HAP-1 (cell line): ENCODE data around the gene NSUN7.
"Not testable (repeated sequence)": the region's sequence is repeated elsewhere in the genome, so short reads cannot be mapped to it uniquely, and the experiment has no call there.

Experiments
- DNase-seq, 2 experiments: peaks; one replicate each; pipeline ENCODE4 v3.0.0-alpha.2; 2016 to 2020; ENCODE audit warnings: low spot score in 2 of 2
- H3K27me3 ChIP-seq: fragments of 250-450 bp; sonication (Bioruptor Pico); 2 replicates; pipeline ENCODE4 v1.5.1; 2020; ENCODE audit warnings: low read depth, mild to moderate bottlenecking, moderate library complexity
- H3K36me3 ChIP-seq: fragments of 250-450 bp; sonication (Bioruptor Pico); replicated peaks from 2 replicates; pipeline ENCODE4 v1.5.1; 2020; ENCODE audit warnings: mild to moderate bottlenecking
- H3K4me1 ChIP-seq: fragments of 250-450 bp; sonication (Bioruptor Pico); 2 replicates; pipeline ENCODE4 v1.5.1; 2020; ENCODE audit warnings: mild to moderate bottlenecking
- H3K4me3 ChIP-seq: fragments of 250-450 bp; sonication (Bioruptor Pico); 2 replicates; pipeline ENCODE4 v1.5.1; 2020; ENCODE audit warnings: mild to moderate bottlenecking, moderate library complexity
- H3K9me3 ChIP-seq: fragments of 250-450 bp; sonication (Bioruptor Pico); 2 replicates; pipeline ENCODE4 v1.5.1; 2020; ENCODE audit warnings: mild to moderate bottlenecking, moderate library complexity
- in situ Hi-C: fragments of 300-500 bp; cut with MboI; formaldehyde crosslinking; loops from 3 replicates; pipeline ENCODE4 v1.14.3; 2020; ENCODE audit warnings: low sequenced_read_pairs, inconsistent platforms, mixed read lengths

Gene NSUN7

DNA sequence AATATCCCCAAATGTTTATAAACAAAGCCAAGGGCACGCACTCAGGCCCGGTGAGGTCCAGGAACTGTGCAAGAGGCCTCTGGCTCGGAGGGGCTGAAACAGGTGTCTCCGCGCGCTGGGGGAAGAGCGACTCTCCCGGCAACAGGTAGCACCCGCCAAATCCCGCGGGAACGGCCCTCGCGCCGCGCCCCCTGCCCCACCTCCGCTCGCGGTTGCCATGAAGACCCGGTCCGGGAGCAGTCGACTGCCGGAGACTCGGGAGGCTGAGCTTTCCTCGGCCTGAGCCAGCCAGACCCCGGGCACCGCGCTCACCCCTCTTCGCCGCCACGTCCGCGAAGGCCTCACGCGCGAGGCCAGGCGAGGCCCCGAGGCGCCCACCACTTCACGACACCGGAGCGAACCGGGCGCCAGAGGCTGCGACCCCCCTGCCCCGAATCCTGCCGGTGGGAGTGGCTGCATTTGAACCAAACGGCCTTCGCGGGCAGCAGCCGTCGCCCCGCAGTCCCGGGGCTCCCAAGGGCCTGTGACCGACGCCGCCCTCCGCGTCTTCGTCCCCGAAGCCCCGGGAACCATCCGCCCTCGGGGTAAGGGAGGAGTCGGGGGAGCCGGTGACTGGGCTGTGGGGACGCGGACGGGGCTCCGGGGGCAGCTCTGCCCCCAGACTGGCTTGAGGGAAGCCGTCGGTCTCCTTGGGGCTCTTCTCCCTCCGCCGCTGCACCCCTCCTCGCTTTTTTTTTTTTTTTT lies at the start of gene NSUN7:
TSS of gene NSUN7 (plus strand) at position 239 of the 744 bp plus-strand sequence. CDS start 739 bp downstream, outside the sequence.
- no peak for DNase-seq
- in situ Hi-C loops: loop anchor here (25.0 kb wide), 1 partner anchor 462 kb away; the partner anchor contains the start of gene APBB2
- no peak within 1 kb of the TSS for H3K4me3 ChIP-seq
- H3K27me3 ChIP-seq: 0 out of 2 replicates have a peak, but pooled peaks cover 3% of the 10 kb centered on the region
- H3K36me3 ChIP-seq: no peaks in the 10 kb centered on the region
- no peaks in the 10 kb centered on the region; the same call in 1 of the 2 replicates for H3K4me1 ChIP-seq
- no peaks in the 10 kb centered on the region for H3K9me3 ChIP-seq

- Histone ChIP-seq H3K4me3 (no peak overlapping the region), H3K27me3 (no peaks in the 10 kb centered on the region), H3K36me3 (no peaks in the 10 kb centered on the region), H3K4me1 (peaks cover 12% of the 10 kb centered on the region), H3K9me3 (no peaks in the 10 kb centered on the region)
- DNase-seq: no peak
- in situ Hi-C loops: no loop called here
These were observed 47.5 kb upstream of the NSUN7 start for GRCh38 chr4:40702137-40702799.

DNA sequence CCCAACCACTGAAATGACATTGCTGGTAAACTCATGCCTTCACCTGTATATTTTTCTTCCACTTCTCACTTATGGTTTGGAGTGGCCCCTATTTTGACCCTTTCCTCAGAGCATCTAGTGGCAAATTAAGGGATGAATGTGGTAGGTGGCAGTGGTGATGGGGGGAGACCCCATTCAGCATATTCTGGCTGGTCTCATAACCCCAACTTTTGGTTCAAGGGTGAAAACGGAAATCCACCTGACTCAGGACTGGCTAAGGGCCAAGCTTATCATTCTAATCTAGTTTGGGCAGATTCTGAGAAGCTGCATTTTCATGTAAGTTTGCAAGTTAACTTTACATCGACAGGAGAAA lies 47.0 kb upstream of the NSUN7 start:
- in situ Hi-C loops: no loop called here
- H3K36me3 ChIP-seq: no peaks in the 10 kb centered on the region
- DNase-seq: no peak
- H3K4me1 ChIP-seq: peaks cover 12% of the 10 kb centered on the region
- no peak overlapping the region for H3K4me3 ChIP-seq
- H3K27me3 ChIP-seq: no peaks in the 10 kb centered on the region
- H3K9me3 ChIP-seq: no peaks in the 10 kb centered on the region

GRCh38 chr4:40704073-40704472 lies 45.7 kb upstream of the NSUN7 start:
- H3K4me1 ChIP-seq: 0 out of 2 replicates have a peak, but pooled peaks cover 2% of the 10 kb centered on the region
- no peak for DNase-seq
- in situ Hi-C loops: no loop called here

DNA sequence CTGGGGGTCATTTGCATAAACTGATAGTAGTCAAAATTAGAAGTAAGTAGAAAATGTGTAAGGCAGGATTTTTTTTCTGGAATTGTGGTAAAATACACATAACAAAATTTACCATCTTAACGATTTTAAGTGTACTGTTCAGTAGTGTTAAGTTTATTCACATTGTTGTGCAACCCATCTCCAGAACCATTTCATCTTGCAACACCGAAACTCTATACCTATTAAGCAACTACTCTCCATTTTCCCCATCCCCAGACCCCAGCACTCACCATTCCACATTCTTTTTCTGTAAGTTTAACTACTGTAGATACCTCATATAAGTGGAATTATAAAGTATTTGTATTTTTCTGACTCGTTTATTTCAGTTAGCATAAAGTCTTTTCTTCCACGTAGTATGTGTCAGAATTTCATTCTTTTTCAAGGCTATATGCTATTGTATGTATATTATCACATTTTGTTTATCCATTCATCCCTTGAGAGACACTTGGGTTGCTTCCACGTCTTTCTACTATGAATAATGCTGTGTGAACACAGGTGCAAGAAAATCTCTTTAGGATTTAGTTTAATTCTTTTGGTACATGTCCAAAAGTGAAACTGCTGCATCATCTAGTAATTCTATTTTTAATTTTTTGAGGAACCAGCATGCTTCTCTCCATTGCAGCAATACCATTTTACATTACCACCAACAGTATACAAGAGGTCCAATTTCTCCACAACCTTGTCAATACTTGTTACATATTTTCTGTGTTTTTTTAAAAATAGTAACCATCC lies 39.1 kb upstream of the NSUN7 start:
- Histone ChIP-seq H3K4me3 (no peak overlapping the region), H3K4me1 (peaks cover 4% of the 10 kb centered on the region), H3K36me3 (no peaks in the 10 kb centered on the region), H3K9me3 (no peaks in the 10 kb centered on the region), H3K27me3 (no peaks in the 10 kb centered on the region; the same call in 1 of the 2 replicates)
- in situ Hi-C loops: no loop called here
- no peak for DNase-seq

More at GRCh38 chr4:40704073-40704472, 45.7 kb upstream of the NSUN7 start:
- Histone ChIP-seq H3K9me3 (no peaks in the 10 kb centered on the region), H3K27me3 (no peaks in the 10 kb centered on the region), H3K36me3 (no peaks in the 10 kb centered on the region), H3K4me3 (no peak overlapping the region)

DNA sequence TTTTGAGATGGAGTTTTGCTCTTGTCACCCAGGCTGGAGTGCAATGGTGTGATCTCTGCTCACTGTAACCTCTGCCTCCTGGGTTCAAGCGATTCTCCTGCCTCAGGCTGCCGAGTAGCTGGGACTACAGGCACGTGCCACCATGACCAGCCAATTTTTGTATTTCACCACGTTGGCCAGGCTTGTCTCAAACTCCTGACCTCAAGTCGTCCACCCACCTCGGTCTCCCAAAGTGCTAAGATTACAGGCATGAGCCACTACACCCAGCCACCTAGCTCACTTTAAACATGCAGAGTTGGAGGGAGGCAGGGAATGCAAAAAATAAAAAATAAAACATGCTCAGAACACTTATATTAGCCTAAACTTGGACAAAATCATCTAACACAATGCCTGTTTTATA lies 36.8 kb upstream of the NSUN7 start:
- H3K36me3 ChIP-seq, H3K9me3 ChIP-seq, H3K4me1 ChIP-seq, H3K27me3 ChIP-seq, DNase-seq, H3K4me3 ChIP-seq, in situ Hi-C loops: not testable (repeated sequence)

- Histone ChIP-seq H3K4me3 (no peak overlapping the region), H3K4me1 (peaks cover 9% of the 10 kb centered on the region), H3K9me3 (no peaks in the 10 kb centered on the region), H3K36me3 (no peaks in the 10 kb centered on the region), H3K27me3 (no peaks in the 10 kb centered on the region; the same call in 1 of the 2 replicates)
- DNase-seq: no peak
- in situ Hi-C loops: no loop called here
These were observed 36.0 kb upstream of the NSUN7 start for GRCh38 chr4:40713798-40714197.

DNA sequence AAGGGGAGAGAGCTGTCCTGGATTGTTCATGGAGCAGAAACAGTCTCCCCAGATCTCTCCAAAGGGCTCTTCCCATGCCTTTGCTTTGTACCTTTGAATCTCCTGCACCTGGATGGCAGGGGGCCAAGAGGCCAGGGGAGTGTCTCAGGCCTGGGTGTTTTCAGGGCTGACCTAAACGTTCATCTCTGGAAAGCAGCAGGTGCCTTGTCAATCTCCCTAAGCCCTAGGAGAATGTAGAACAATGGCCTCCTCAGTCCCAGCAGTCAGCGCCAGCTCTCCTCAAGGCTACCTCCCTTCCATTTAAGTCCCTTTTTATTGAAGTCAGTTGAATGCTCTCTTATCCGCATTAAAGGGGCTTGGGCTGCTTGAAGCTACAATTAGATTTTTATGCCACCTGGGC lies 31.2 kb upstream of the NSUN7 start:
- Histone ChIP-seq H3K9me3 (no peaks in the 10 kb centered on the region), H3K36me3 (no peaks in the 10 kb centered on the region), H3K27me3 (peaks cover 5% of the 10 kb centered on the region; the same call in 1 of the 2 replicates), H3K4me1 (peaks cover 9% of the 10 kb centered on the region), H3K4me3 (no peak overlapping the region)
- in situ Hi-C loops: no loop called here
- DNase-seq: peak; percentile 62 to 80

DNA sequence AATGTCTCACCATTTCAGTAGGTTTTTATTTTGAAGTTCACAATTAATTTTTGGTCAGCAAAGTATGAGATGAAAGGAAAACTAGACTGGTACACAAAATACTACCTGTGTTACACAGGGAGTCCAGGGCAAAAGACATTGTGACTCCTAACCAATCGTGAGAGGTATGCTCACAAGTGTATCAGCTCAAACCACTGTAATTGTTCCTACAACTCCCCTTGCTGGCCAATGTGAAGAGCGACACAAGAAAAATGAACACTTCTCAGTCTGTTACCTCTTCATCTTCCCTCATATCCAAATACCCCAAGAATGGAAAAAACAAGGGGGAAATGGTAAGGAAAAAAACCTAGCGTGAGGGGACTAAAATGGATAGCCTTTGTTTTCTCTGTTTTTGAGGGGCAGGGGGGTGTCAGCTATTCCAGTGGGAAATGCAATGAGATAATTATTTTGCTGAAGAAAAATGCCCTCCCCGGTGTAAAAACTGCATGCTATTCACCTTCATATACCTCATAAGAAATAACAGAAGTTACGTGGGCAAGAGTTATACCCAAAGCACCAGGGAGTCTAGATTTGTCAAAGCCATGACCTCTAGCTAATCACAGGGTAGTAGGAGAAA lies 30.6 kb upstream of the NSUN7 start:
- Histone ChIP-seq H3K4me1 (peaks cover 9% of the 10 kb centered on the region), H3K4me3 (no peak overlapping the region), H3K36me3 (no peaks in the 10 kb centered on the region), H3K27me3 (peaks cover 5% of the 10 kb centered on the region; the same call in 1 of the 2 replicates), H3K9me3 (no peaks in the 10 kb centered on the region)
- in situ Hi-C loops: no loop called here
- peak; percentile 36 to 70 for DNase-seq

DNA sequence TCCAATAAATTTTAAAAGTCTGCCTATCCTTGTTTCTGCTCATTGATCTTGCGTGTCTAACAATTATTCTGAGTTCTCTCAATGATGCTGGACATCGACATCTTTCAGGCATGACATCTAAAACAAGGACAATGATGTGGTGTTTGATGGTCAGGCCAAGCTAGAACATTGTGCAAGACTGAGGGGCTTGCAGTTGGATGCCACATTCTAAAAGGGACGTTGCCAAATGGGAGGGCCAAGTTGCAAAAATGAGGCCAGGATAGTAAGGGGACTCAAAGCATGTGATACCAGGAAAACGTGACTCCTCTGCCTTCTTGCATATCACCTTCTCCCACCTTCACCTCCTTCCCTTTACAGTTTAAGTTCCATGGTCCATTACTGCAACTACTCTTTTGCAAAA lies 29.4 kb upstream of the NSUN7 start:
- DNase-seq: no peak
- Histone ChIP-seq H3K36me3 (no peaks in the 10 kb centered on the region), H3K9me3 (no peaks in the 10 kb centered on the region), H3K4me1 (peaks cover 9% of the 10 kb centered on the region), H3K4me3 (no peak overlapping the region), H3K27me3 (peaks cover 5% of the 10 kb centered on the region; the same call in 1 of the 2 replicates)
- in situ Hi-C loops: no loop called here

DNA sequence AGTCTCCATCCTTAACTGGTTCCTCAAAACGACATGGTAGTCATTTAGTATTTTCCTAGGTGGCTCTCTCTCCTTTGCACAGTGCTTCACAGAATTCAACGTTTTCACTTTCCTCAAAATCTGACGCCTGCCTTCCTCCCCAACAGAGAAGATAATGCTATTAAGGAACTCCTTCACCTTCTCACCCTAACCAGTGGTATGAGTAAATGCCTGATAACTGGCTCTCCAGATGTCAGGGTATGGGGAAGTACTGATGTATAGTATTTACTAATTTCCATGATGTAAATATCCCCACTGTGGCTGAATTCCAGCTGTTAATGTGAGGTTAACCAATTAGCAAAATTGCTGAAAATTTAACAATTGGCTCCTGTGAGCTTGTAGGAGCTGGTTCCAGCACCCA lies 28.8 kb upstream of the NSUN7 start:
- Histone ChIP-seq H3K36me3 (no peaks in the 10 kb centered on the region), H3K9me3 (no peaks in the 10 kb centered on the region), H3K4me3 (no peak overlapping the region), H3K27me3 (peaks cover 5% of the 10 kb centered on the region; the same call in 1 of the 2 replicates), H3K4me1 (peaks cover 9% of the 10 kb centered on the region)
- no peak for DNase-seq
- in situ Hi-C loops: no loop called here

DNA sequence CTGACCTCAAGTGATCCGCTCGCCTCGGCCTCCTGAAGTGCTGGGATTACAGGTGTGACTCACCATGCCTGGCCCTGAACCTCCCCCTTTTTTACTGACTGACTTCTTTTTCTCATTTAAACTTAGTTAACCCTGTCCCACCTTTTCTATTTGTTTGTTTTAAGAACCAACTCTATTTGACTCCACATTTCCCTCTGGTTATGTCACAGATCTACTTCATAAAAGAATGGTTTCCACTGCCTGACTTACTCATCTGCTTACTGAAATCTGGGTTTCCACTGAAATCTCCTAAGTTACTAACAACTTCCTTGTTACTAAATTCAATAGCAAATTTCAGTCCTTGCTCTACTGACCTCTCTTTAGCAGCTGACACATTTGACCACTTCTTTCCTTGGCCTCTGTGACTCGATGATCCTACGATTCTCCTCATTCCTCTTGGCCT lies 28.0 kb upstream of the NSUN7 start:
- no peaks in the 10 kb centered on the region for H3K9me3 ChIP-seq
- peaks cover 9% of the 10 kb centered on the region for H3K4me1 ChIP-seq
- H3K27me3 ChIP-seq: peaks cover 5% of the 10 kb centered on the region; the same call in 1 of the 2 replicates
- DNase-seq: no peak
- H3K36me3 ChIP-seq: no peaks in the 10 kb centered on the region
- in situ Hi-C loops: no loop called here
- H3K4me3 ChIP-seq: no peak overlapping the region

DNA sequence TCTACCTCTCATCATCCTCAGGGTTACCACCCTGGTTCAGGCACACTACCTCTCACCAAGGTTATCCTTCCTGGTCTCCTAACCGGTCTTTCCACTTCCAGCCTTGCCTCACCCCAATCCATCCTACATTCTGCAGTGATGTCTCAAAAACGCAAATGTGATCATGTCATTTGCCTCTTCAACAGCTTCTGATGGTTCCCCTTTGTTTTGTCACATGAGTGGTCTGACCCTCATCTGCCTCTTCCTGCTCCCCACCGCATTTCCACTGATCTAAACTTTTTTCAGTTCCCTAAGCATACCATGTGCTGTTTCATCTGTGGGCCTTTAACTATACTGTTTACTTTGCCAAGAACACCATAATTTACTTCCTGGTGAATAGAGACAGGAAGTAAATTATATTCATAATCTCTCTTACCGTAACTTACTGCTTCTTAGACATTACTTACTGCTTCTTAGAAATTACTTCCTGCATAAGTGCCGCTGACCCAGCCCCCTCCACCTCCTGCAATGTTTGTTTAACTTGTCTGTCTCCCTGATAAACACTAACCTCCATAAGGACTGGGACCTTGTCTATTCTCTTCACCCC lies 27.1 kb upstream of the NSUN7 start:
- no peaks in the 10 kb centered on the region for H3K36me3 ChIP-seq
- no peak for DNase-seq
- H3K9me3 ChIP-seq: no peaks in the 10 kb centered on the region
- H3K27me3 ChIP-seq: peaks cover 11% of the 10 kb centered on the region; the same call in 1 of the 2 replicates
- H3K4me1 ChIP-seq: peaks cover 9% of the 10 kb centered on the region
- H3K4me3 ChIP-seq: no peak overlapping the region
- in situ Hi-C loops: no loop called here
